Kidney glomerular epithelial cell (primary cell): ENCODE measurements around the gene TPR.

Source experiments
- DNase-seq: peaks from one replicate; lab custom pipeline; 2025; lab: John Stamatoyannopoulos, UW

Gene TPR

DNA sequence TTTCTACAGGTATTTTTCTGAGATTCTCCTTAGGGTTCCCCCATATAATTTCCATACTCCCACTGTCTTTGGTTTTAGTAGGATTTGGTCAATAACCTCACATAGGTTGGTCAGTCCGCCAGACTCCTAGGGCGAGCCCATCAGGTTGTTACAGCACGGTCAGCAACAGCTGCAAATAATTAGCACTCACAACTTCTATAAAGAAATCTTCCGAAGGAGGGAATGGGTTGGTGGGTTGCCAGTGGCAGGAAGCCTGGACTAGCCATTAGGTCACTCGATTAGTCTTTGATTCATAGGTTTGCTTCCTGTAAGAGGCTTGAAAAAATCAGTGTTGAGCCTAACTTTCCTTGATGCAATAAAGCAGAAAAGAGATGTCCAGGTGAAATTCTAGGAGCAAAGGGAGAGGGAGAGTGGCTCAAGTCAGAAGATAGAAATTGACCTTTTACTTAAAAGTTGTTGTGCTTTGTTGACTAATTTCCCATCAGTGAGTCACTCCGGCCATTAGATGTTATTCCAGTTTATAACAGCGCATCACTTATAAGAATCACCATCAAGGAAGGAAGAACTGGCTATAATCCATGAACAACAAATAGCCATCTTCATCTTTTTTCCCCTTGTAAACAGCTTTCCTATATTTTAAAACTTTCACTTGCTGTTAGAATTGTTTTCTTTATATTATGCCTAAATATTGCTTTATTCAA is 88.3 kb downstream of the TPR start:
- no peak for DNase-seq

DNA sequence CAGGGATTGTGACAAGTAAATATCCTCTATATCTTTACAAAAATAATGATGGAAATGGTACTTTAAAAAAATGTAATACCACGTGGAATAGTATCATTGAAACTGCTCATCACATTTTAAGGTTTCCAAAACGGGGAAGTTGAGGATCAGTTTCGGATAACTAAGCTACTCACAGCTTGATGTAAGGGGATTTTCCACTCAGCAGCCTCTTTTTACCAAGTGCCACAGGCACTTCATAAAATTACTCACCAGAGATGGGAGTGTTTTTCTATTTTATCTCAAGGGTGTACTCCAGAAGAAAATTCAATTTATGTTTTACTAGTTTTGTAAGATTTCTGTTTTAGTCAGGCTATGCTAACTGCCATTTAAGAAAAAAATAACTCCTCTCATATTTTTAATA is 91.7 kb downstream of the TPR start:
- DNase-seq: no peak

DNA sequence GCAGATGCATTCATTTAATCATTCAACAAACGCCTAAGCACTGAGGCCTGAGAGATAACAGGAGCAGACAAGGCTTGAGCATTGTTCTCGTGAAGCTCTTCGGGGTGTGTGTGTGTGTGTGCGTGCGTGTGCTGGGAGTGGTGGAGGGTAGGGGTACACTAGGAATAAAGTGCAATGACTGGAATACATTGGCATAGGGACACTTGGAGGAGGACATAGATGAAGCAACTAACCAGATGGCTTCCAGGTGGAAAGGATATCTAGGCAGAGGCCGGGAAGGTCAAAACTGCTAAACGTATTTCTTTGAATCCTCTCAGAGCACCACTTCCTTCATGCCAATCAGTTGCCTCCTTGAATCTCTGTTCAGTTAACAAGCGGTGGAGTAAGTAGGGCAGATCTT is 92.6 kb downstream of the TPR start:
- DNase-seq: no peak

DNA sequence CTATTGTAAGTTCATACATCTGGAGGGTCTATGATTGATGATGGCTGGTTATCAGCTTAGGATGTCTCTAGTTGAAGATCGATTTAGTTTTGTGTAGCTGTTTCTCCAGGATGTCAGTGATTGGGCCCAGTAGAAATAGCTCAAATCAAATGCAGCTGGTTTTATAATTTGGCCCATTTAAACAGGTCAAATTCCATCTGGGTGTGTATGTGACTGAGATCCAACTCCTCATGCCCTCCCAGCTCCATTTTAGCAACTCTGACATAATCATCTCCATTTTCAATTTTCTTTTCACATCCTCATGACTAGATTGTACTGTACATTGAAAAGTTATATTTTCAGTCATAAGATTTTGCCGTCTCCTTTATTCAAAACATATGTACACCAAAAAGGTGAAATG is 99.2 kb downstream of the TPR start:
- no peak for DNase-seq

DNA sequence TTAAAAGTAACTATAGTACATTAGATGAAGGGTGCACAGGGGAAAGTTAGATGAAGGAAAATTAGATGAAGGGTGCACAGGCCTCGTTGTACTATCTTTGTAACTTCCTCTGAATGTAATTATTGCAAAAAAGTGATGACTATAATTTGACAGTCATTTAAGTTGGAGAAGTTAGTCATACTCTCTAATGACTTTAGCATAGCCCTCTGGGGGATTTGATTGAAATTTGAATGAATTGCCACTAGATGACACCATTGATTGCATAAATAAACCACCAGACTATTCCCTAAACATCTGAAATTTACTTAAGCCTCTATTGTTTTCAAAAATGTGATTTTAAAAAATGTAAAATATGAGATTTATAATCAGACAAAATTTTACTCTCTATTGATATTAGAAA is 102.6 kb downstream of the TPR start:
- no peak for DNase-seq

DNA sequence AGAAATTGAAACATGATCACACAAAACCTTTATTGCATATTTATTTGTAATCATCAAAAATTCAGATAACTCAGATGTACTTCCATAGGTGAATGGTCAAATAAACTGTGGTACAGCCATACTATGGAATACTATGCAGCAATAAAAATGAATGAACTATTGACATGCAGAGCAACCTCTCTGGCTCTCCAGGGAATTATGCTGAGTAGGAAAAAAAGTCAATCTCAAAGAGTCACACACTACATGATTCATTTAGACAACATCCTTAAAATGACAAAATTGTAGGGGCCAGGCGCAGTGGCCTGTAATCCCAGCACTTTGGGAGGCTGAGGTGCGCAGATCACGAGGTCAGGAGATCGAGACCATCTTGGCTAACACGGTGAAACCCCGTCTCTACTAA is 104.0 kb downstream of the TPR start:
- DNase-seq: no peak
